IMR-90 (cell line): Measurements from ENCODE around the gene SPRED3. TPM values are rescaled to one million over a fixed set of nuclear protein-coding genes. Genes with fewer than 3 reads are reported as not detected.
"Not testable (repeated sequence)": the region's sequence is repeated elsewhere in the genome, so short reads cannot be mapped to it uniquely, and the experiment has no call there.

Source experiments
- ATAC-seq: fragments of 200-7000 bp; cut with Tn5 transposase; 2 replicates; pipeline ENCODE4 v1.9.1; 2020; ENCODE audit warnings: low read depth, mild to moderate bottlenecking, moderate library complexity
- BruUV-seq: library from RNA; stranded (reverse); fragments of 400-500 nt; replicated peaks from 2 replicates; lab custom pipeline; 2021; lab: Mats Ljungman, UMichigan
- CTCF ChIA-PET: fragments of 300-600 bp; formaldehyde crosslinking; extraction: SDS; loops from one replicate; lab custom pipeline; 2021; ENCODE audit warnings: antibody characterized with exemption; lab: Yijun Ruan, JAX
- POLR2A ChIA-PET: fragments of 300-600 bp; sonication (Branson Sonifier 250); formaldehyde crosslinking; loops from one replicate; lab custom pipeline; 2022; ENCODE audit warnings: antibody characterized with exemption; ENCODE audit not compliant: unreplicated experiment; lab: Charles Lee
- DNase-seq: peaks from one replicate; pipeline ENCODE4 v3.0.0; 2013
- H2AFZ ChIP-seq: replicated peaks from 2 replicates; pipeline ENCODE3; 2013; ENCODE audit warnings: low read length, mild to moderate bottlenecking; ENCODE audit not compliant: poor library complexity
- H2AK5ac ChIP-seq: 2 replicates; pipeline ENCODE4 v1.6.1; 2013; ENCODE audit warnings: low read depth, low read length, inconsistent platforms
- H2AK9ac ChIP-seq: replicated peaks from 2 replicates; pipeline ENCODE3; 2013; ENCODE audit warnings: mild to moderate bottlenecking, low read depth, low read length, moderate library complexity; ENCODE audit not compliant: poor library complexity
- H2BK120ac ChIP-seq: 2 replicates; pipeline ENCODE4 v1.6.1; 2013; ENCODE audit warnings: low read depth, low read length, inconsistent platforms
- H2BK15ac ChIP-seq: 3 replicates; pipeline ENCODE4 v1.6.1; 2013; ENCODE audit warnings: low read depth, low read length, inconsistent platforms
- H2BK20ac ChIP-seq: 2 replicates; pipeline ENCODE4 v1.6.1; 2013; ENCODE audit warnings: low read depth, mild to moderate bottlenecking, inconsistent platforms, low read length, moderate library complexity
- H2BK5ac ChIP-seq: 2 replicates; pipeline ENCODE4 v1.6.1; 2013; ENCODE audit warnings: mild to moderate bottlenecking, low read depth, low read length, inconsistent platforms; ENCODE audit not compliant: poor library complexity, severe bottlenecking
- H3K14ac ChIP-seq: replicated peaks from 2 replicates; pipeline ENCODE4 v1.6.1; 2013; ENCODE audit warnings: low read depth, low read length, inconsistent platforms
- H3K18ac ChIP-seq: 2 replicates; pipeline ENCODE4 v1.6.1; 2013; ENCODE audit warnings: low read depth, low read length, control low read depth
- H3K23ac ChIP-seq: 2 replicates; pipeline ENCODE4 v1.6.1; 2013; ENCODE audit warnings: low read depth, low read length, inconsistent platforms
- H3K27ac ChIP-seq: 2 replicates; pipeline ENCODE4 v1.5.1; 2013; ENCODE audit warnings: mild to moderate bottlenecking, control low read depth, low read length; ENCODE audit not compliant: insufficient read depth
- H3K27me3 ChIP-seq: 2 replicates; pipeline ENCODE4 v1.6.1; 2013; ENCODE audit warnings: low read length; ENCODE audit not compliant: control insufficient read depth, insufficient read depth
- H3K36me3 ChIP-seq: 2 replicates; pipeline ENCODE4 v1.6.1; 2013; ENCODE audit warnings: low read length, mixed read lengths; ENCODE audit not compliant: control insufficient read depth, insufficient read depth
- H3K4ac ChIP-seq: 2 replicates; pipeline ENCODE4 v1.6.1; 2013; ENCODE audit warnings: low read depth, low read length, inconsistent platforms
- H3K4me1 ChIP-seq: 2 replicates; pipeline ENCODE4 v1.6.1; 2013; ENCODE audit warnings: low read length, mixed read lengths; ENCODE audit not compliant: control insufficient read depth, insufficient read depth
- H3K4me2 ChIP-seq: 2 replicates; pipeline ENCODE4 v1.6.1; 2013; ENCODE audit warnings: low read depth, mild to moderate bottlenecking, control low read depth, low read length, moderate library complexity
- H3K4me3 ChIP-seq: 2 replicates; pipeline ENCODE4 v1.5.1; 2013; ENCODE audit warnings: low read depth, mild to moderate bottlenecking, control low read depth, low read length, moderate library complexity; ENCODE audit not compliant: insufficient read depth
- H3K56ac ChIP-seq: 2 replicates; pipeline ENCODE4 v1.6.1; 2013; ENCODE audit warnings: low read length, inconsistent platforms; ENCODE audit not compliant: insufficient read depth; ENCODE audit errors: extremely low read depth
- H3K79me1 ChIP-seq, 2 experiments: 2 replicates each; pipeline ENCODE4 v1.6.1; 2013; ENCODE audit warnings: low read length in 2 of 2, inconsistent platforms in 1 of 2, low read depth in 1 of 2
- H3K9ac ChIP-seq: 2 replicates; pipeline ENCODE4 v1.6.1; 2013; ENCODE audit warnings: low read depth, low read length, control low read depth
- H3K9me1 ChIP-seq: 2 replicates; pipeline ENCODE4 v1.6.1; 2013; ENCODE audit warnings: low read length, inconsistent platforms; ENCODE audit not compliant: insufficient read depth
- H3K9me3 ChIP-seq: 2 replicates; pipeline ENCODE4 v1.6.1; 2013; ENCODE audit warnings: low read length; ENCODE audit not compliant: control insufficient read depth, insufficient read depth
- H4K20me1 ChIP-seq: 2 replicates; pipeline ENCODE4 v1.6.1; 2013; ENCODE audit warnings: low read length, inconsistent platforms; ENCODE audit not compliant: insufficient read depth
- H4K5ac ChIP-seq: 2 replicates; pipeline ENCODE4 v1.6.1; 2013; ENCODE audit warnings: mild to moderate bottlenecking, low read depth, low read length, control low read depth
- H4K8ac ChIP-seq, 2 experiments: 2 replicates each; pipeline ENCODE4 v1.6.1; 2013; ENCODE audit warnings: low read depth in 2 of 2, low read length in 2 of 2, control low read depth in 1 of 2, inconsistent platforms in 1 of 2
- H4K91ac ChIP-seq: 2 replicates; pipeline ENCODE4 v1.6.1; 2013; ENCODE audit warnings: low read depth, low read length, inconsistent platforms; ENCODE audit not compliant: insufficient read depth
- WGBS, 2 experiments: methylation state at CpG; one replicate each; pipeline versions ENCODE4 v1.1.5 to v1.1.7; 2013; ENCODE audit warnings: missing lambda C conversion rate in 2 of 2; ENCODE audit not compliant: insufficient read length in 1 of 2; ENCODE audit errors: extremely low coverage in 2 of 2; 5-methylcytosine and 5-hydroxymethylcytosine counted together
- dilution Hi-C: fragments of 300-500 bp; cut with HindIII; formaldehyde crosslinking; loops from one replicate; pipeline ENCODE4 v1.14.3; 2018; ENCODE audit warnings: low sequenced_read_pairs; ENCODE audit not compliant: unreplicated experiment
- in situ Hi-C: fragments of 300-500 bp; cut with MboI; formaldehyde crosslinking; loops from 3 replicates; pipeline ENCODE4 v1.14.3; 2019; ENCODE audit warnings: low sequenced_read_pairs, inconsistent platforms, mixed read lengths
- intact Hi-C: fragments of 100-400 bp; cut with micrococcal nuclease; formaldehyde crosslinking; loops from 2 replicates; pipeline ENCODE4 v1.10.0; 2022
- polyA plus RNA-seq, 3 experiments: library from polyadenylated mRNA; depleted of rRNA; stranded (reverse); fragments of >200 nt; gene quantifications; 2 replicates each; pipeline ENCODE4 v1.2.3, GENCODE V29; 2012; ENCODE audit warnings: low replicate concordance in 1 of 3
- total RNA-seq: library from RNA; depleted of rRNA; stranded (reverse); fragments of >200 nt; gene quantifications from 2 replicates; pipeline ENCODE4 v1.2.3, GENCODE V29; 2012

Gene SPRED3
- total and polyA plus RNA-seq, 2 of the 4 experiments (the other 2 are of a cell fraction), result 0.90 to 7.9 TPM

- H3K23ac ChIP-seq, DNase-seq, H4K91ac ChIP-seq, H3K79me1 ChIP-seq, H3K36me3 ChIP-seq, H3K9me3 ChIP-seq, dilution Hi-C loops, H3K9me1 ChIP-seq, H3K18ac ChIP-seq, H3K4me3 ChIP-seq, H3K4me2 ChIP-seq, H3K27ac ChIP-seq, CTCF ChIA-PET, H4K5ac ChIP-seq, BruUV-seq, H2AK5ac ChIP-seq, H4K8ac ChIP-seq, POLR2A ChIA-PET, H4K20me1 ChIP-seq, H2BK120ac ChIP-seq, H2BK5ac ChIP-seq, H2AFZ ChIP-seq, H3K4me1 ChIP-seq, H2AK9ac ChIP-seq, H3K9ac ChIP-seq, H2BK15ac ChIP-seq, ATAC-seq, intact Hi-C loops, H3K14ac ChIP-seq, H3K27me3 ChIP-seq, H3K56ac ChIP-seq, H2BK20ac ChIP-seq, H3K4ac ChIP-seq: not testable (repeated sequence)
- no CpG with 5 or more reads among the region's 6 CpGs for WGBS, 2 experiments
- in situ Hi-C loops, result loop anchor here (25.0 kb wide), 1 partner anchor 527 kb away; the partner anchor contains the start of genes MRPS12 and SARS2
These were observed 21.9 kb downstream of the SPRED3 start for GRCh38 chr19:38410407-38410806.
